Breast epithelium (tissue), 4 donors: ENCODE measurements around the gene PPP1R15B. TPM values are rescaled to one million over a fixed set of nuclear protein-coding genes. Genes with fewer than 3 reads are reported as not detected.

Experiments used
- DNase-seq, 2 donors: peaks; one replicate each; pipeline ENCODE4 v3.0.0-alpha.2; 2019; ENCODE audit warnings: low spot score in 2 of 2
- H3K27ac ChIP-seq, 2 donors: fragments of 200-600 bp; sonication (generic) in 1 of 2; one replicate each; pipeline ENCODE4 v1.5.1; 2016 to 2019; ENCODE audit warnings: mild to moderate bottlenecking in 1 of 2
- H3K27me3 ChIP-seq, 2 donors: fragments of 200-600 bp; sonication (generic) in 1 of 2; one replicate each; pipeline versions ENCODE4 v1.5.1 to v1.6.0; 2017 to 2019; ENCODE audit warnings: control low read depth in 1 of 2, mild to moderate bottlenecking in 1 of 2
- H3K36me3 ChIP-seq: fragments of 200-600 bp; one replicate; pipeline ENCODE4 v1.5.1; 2019
- H3K4me1 ChIP-seq, 2 donors: fragments of 200-600 bp; sonication (generic); one replicate each; pipeline ENCODE4 v1.5.1; 2016 to 2019; ENCODE audit warnings: control low read depth in 1 of 2
- H3K4me3 ChIP-seq, 3 donors: fragments of 200-600 bp; sonication (generic); 1 replicate in 2 of 3; 2 replicates in 1 of 3; pipeline ENCODE4 v1.5.1; 2016 to 2019; ENCODE audit warnings: mild to moderate bottlenecking in 3 of 3, moderate library complexity in 2 of 3
- H3K9me3 ChIP-seq, 2 donors: fragments of 200-600 bp; sonication (generic) in 1 of 2; one replicate each; pipeline ENCODE4 v1.5.1; 2016 to 2019; ENCODE audit warnings: control low read depth in 1 of 2
- CTCF ChIP-seq, 3 donors: fragments of 450-650 bp; IDR thresholded peaks; one replicate each; pipeline ENCODE4 v1.5.1; 2016 to 2017; ENCODE audit warnings: antibody characterized with exemption in 3 of 3, mild to moderate bottlenecking in 3 of 3, moderate library complexity in 3 of 3
- POLR2A ChIP-seq: fragments of 450-650 bp; IDR thresholded peaks from one replicate; pipeline ENCODE4 v1.6.1; 2016; ENCODE audit warnings: antibody characterized with exemption, mild to moderate bottlenecking, moderate library complexity
- POLR2AphosphoS5 ChIP-seq, 3 donors: sonication (generic); formaldehyde crosslinking; IDR thresholded peaks; one replicate each; pipeline ENCODE4 v1.6.1; 2017; ENCODE audit warnings: antibody characterized with exemption in 3 of 3
- intact Hi-C: fragments of 100-400 bp; cut with DNase I; formaldehyde crosslinking; loops from one replicate; pipeline ENCODE4 v1.15.1; 2023; ENCODE audit warnings: low total_unique reads
- total RNA-seq, 3 donors: library from RNA; depleted of rRNA; stranded (reverse); fragments of >200 nt; gene quantifications; one replicate each; pipeline ENCODE4 v1.1.0, GENCODE V29; 2016

Gene PPP1R15B
- total RNA-seq, 3 donors from 2014 or later: 47.5 to 91.6 (median 53.3) TPM

GRCh38 chr1:204448344-204448964 is 36.8 kb upstream of the PPP1R15B start:
- Histone ChIP-seq H3K4me1 (peaks cover 0 to 2% of the 10 kb centered on the region in 2 donors), H3K36me3 (no peaks in the 10 kb centered on the region), H3K9me3 (no peaks in the 10 kb centered on the region), H3K27ac (peak overlapping the region; percentile 75 to 87), H3K27me3 (no peaks in the 10 kb centered on the region), H3K4me3 (no peak overlapping the region)
- TF ChIP-seq CTCF (IDR thresholded peaks at IDR 0.05) (no peak), POLR2AphosphoS5 (IDR thresholded peaks at IDR 0.05) (peak in 1 of 3 donors; percentile 48)
- intact Hi-C loops: loop anchor here (5.0 kb wide), 1 partner anchor 54 kb away; no protein-coding TSS in a partner anchor
- DNase-seq: peak in 1 of 2 donors; percentile 87

- DNase-seq: no peak
- Histone ChIP-seq H3K4me1 (peaks cover 0 to 9% of the 10 kb centered on the region in 2 donors), H3K9me3 (no peaks in the 10 kb centered on the region), H3K27ac (peak overlapping the region; percentile 27 to 60), H3K36me3 (no peaks in the 10 kb centered on the region), H3K27me3 (no peaks in the 10 kb centered on the region), H3K4me3 (no peak overlapping the region)
- TF ChIP-seq POLR2AphosphoS5 (IDR thresholded peaks at IDR 0.05) (no peak), POLR2A (no peak), CTCF (IDR thresholded peaks at IDR 0.05) (no peak)
- intact Hi-C loops: loop anchor here (5.0 kb wide), 1 partner anchor 55 kb away; no protein-coding TSS in a partner anchor
Observed at GRCh38 chr1:204447736-204448135, 36.1 kb upstream of the PPP1R15B start.

GRCh38 chr1:204447190-204447589 is 35.6 kb upstream of the PPP1R15B start:
- H3K27me3 ChIP-seq: no peaks in the 10 kb centered on the region
- intact Hi-C loops: loop anchor here (5.0 kb wide), 1 partner anchor 55 kb away; no protein-coding TSS in a partner anchor
- no peak for DNase-seq
- H3K4me3 ChIP-seq: no peak overlapping the region
- no peaks in the 10 kb centered on the region for H3K9me3 ChIP-seq
- TF ChIP-seq POLR2AphosphoS5 (IDR thresholded peaks at IDR 0.05) (no peak), CTCF (IDR thresholded peaks at IDR 0.05) (no peak), POLR2A (no peak)
- no peaks in the 10 kb centered on the region for H3K36me3 ChIP-seq
- peaks cover 0 to 15% of the 10 kb centered on the region in 2 donors for H3K4me1 ChIP-seq
- peak overlapping the region; percentile 35 to 37 for H3K27ac ChIP-seq

GRCh38 chr1:204446413-204447111 is 34.9 kb upstream of the PPP1R15B start:
- intact Hi-C loops: loop anchor here (5.0 kb wide), 1 partner anchor 56 kb away; no protein-coding TSS in a partner anchor
- peak overlapping the region; percentile 35 to 37 for H3K27ac ChIP-seq
- no peak overlapping the region for H3K4me3 ChIP-seq
- no peaks in the 10 kb centered on the region for H3K27me3 ChIP-seq
- H3K4me1 ChIP-seq: peaks cover 0 to 15% of the 10 kb centered on the region in 2 donors
- DNase-seq: no peak
- H3K36me3 ChIP-seq: no peaks in the 10 kb centered on the region
- TF ChIP-seq CTCF (IDR thresholded peaks at IDR 0.05) (peak in 2 of 3 donors; percentile 58 to 59), POLR2AphosphoS5 (IDR thresholded peaks at IDR 0.05) (no peak), POLR2A (no peak)
- no peaks in the 10 kb centered on the region for H3K9me3 ChIP-seq
